ENCODE results near the gene FILIP1L. TPM values are rescaled to one million over a fixed set of nuclear protein-coding genes. Genes with fewer than 3 reads are reported as not detected.

Gene FILIP1L
- total and polyA plus RNA-seq, 2 of the 13 experiments (the other 11 are each of a cell fraction or from before 2014, with no cell fraction given), result 8.1 to 187 TPM

- no peaks in the 10 kb centered on the region for H4K20me1 ChIP-seq (ENCODE audit: insufficient read depth, low read length)
- ChIA-PET CTCF (ENCODE audit: low intra/inter-chr PET ratio, low total read pairs) (no interaction called here), POLR2A (no interaction called here)
- no peak overlapping the region for H3K4me3 ChIP-seq (replicated peaks in 1 of 3; ENCODE audit: insufficient read depth in 1 of 3, low read depth in 2 of 3, low read length in 3 of 3)
- no peak for TF ChIP-seq JUN (CRISPR knock-in tag; IDR thresholded peaks at IDR 0.05)
- TF ChIP-seq KDM5A (IDR thresholded peaks at IDR 0.05; ENCODE audit: borderline replicate concordance, low read length), result no peak
- TF ChIP-seq EEA1 (CRISPR knock-in tag; IDR thresholded peaks at IDR 0.05; ENCODE audit: borderline replicate concordance), result no peak
- TF ChIP-seq TP53 (CRISPR knock-in tag; conservative IDR thresholded peaks at IDR 0.05), result no peak
- TF ChIP-seq ARNTL (CRISPR knock-in tag; IDR thresholded peaks at IDR 0.05), result no peak
- no peak for TF ChIP-seq FOXP4 (CRISPR knock-in tag; IDR thresholded peaks at IDR 0.05)
- TF ChIP-seq PRPF4 (IDR thresholded peaks at IDR 0.05; ENCODE audit: low read depth, low read length, poor library complexity, severe bottlenecking), result no peak
- TF ChIP-seq ZNF263 (CRISPR knock-in tag; IDR thresholded peaks at IDR 0.05), result no peak
- TF ChIP-seq ONECUT2 (CRISPR knock-in tag; IDR thresholded peaks at IDR 0.05), result no peak
- no peak for TF ChIP-seq REST (IDR thresholded peaks at IDR 0.05; ENCODE audit: borderline replicate concordance in 1 of 2, low read depth in 1 of 2, low read length in 2 of 2)
- TF ChIP-seq TFAP4 (IDR thresholded peaks at IDR 0.05; ENCODE audit: borderline replicate concordance, low read depth), result no peak
- WGBS (ENCODE audit: low lambda C conversion rate), result 100% methylated on average over 1 of the region's 1 CpG
- H3K9me3 ChIP-seq (ENCODE audit: low read length), result no peaks in the 10 kb centered on the region
- intact Hi-C loops (cut with micrococcal nuclease; ENCODE audit: unreplicated experiment) (no loop called here), in situ Hi-C loops (cut with HindIII; ENCODE audit: extremely low pct_ligation_motif_present, low pct_unique_long_range_greater_than_20kb) (loop anchor here (25.0 kb wide), 1 partner anchor 750 kb away; no protein-coding TSS in a partner anchor)
- no peaks in the 10 kb centered on the region for H3K36me3 ChIP-seq (replicated peaks in 1 of 2; ENCODE audit: control insufficient read depth in 1 of 2, insufficient read depth in 2 of 2, low read length in 2 of 2)
- peaks cover 21% of the 10 kb centered on the region for H3K79me2 ChIP-seq (ENCODE audit: insufficient read depth, low read length)
- no peak overlapping the region for H2AFZ ChIP-seq (ENCODE audit: low read length)
- H3K9ac ChIP-seq (ENCODE audit: insufficient read depth, low read depth, low read length), result no peak overlapping the region
- ATAC-seq (no peak), FAIRE-seq (no peak), DNase-seq (ENCODE audit: low spot score) (no peak)
- no peaks in the 10 kb centered on the region for H3K27me3 ChIP-seq (ENCODE audit: control insufficient read depth in 1 of 2, insufficient read depth in 2 of 2, low read length in 2 of 2)
- BruUV-seq (replicated peaks), result no TSS peak
- peaks cover 23% of the 10 kb centered on the region for H3K4me1 ChIP-seq (ENCODE audit: insufficient read depth, low read length)
- H3K4me2 ChIP-seq (ENCODE audit: low read depth, low read length), result no peak overlapping the region
- H3K27ac ChIP-seq (ENCODE audit: extremely low read length, insufficient read depth, low read length), result no peak overlapping the region
Measured at GRCh38 chr3:99837715-99838114, 276.6 kb downstream of the FILIP1L start.

Data from HepG2 (cell line).